DMS 273 (cell line): ENCODE measurements around the gene POP4.
A peak's percentile ranks its signal among the peaks of the same experiment; 100 is the strongest.

Source experiments
- DNase-seq: peaks from one replicate; lab custom pipeline; 2025; ENCODE audit not compliant: unreplicated experiment; lab: John Stamatoyannopoulos, UW

The POP4 gene

GRCh38 chr19:29576761-29577648, 29.1 kb upstream of the POP4 start:
- no peak for DNase-seq

- no peak for DNase-seq
Observed at GRCh38 chr19:29577649-29577963, 28.5 kb upstream of the POP4 start.

- DNase-seq = no peak
Observed at GRCh38 chr19:29578349-29578748, 27.7 kb upstream of the POP4 start.

- DNase-seq = no peak
Observed at GRCh38 chr19:29579308-29579910, 26.7 kb upstream of the POP4 start.

- DNase-seq = no peak
Observed at GRCh38 chr19:29581398-29581797, 24.7 kb upstream of the POP4 start.

GRCh38 chr19:29583196-29583999, 22.7 kb upstream of the POP4 start:
- DNase-seq = no peak

- DNase-seq = no peak
Observed at GRCh38 chr19:29586401-29586800, 19.7 kb upstream of the POP4 start.

- no peak for DNase-seq
Observed at GRCh38 chr19:29587059-29587458, 19.0 kb upstream of the POP4 start.

GRCh38 chr19:29587518-29587986, 18.5 kb upstream of the POP4 start:
- no peak for DNase-seq

- no peak for DNase-seq
Observed at GRCh38 chr19:29588095-29588494, 18.0 kb upstream of the POP4 start.

- peak; percentile 11 for DNase-seq
Observed at GRCh38 chr19:29590278-29590677, 15.8 kb upstream of the POP4 start.

GRCh38 chr19:29591670-29592069, 14.4 kb upstream of the POP4 start:
- no peak for DNase-seq

- no peak for DNase-seq
Observed at GRCh38 chr19:29593869-29594268, 12.2 kb upstream of the POP4 start.

- no peak for DNase-seq
Observed at GRCh38 chr19:29596080-29596727, 9.9 kb upstream of the POP4 start.

GRCh38 chr19:29596885-29597525, 9.1 kb upstream of the POP4 start:
- peak; percentile 74 for DNase-seq

- DNase-seq = no peak
Observed at GRCh38 chr19:29598036-29598435, 8.0 kb upstream of the POP4 start.

GRCh38 chr19:29598496-29598895, 7.6 kb upstream of the POP4 start:
- DNase-seq = no peak

- no peak for DNase-seq
Observed at GRCh38 chr19:29603308-29603707, 2.8 kb upstream of the POP4 start.

- DNase-seq = no peak
Observed at GRCh38 chr19:29606420-29606747, 301 bp downstream of the POP4 start.

- no peak for DNase-seq
Observed at GRCh38 chr19:29609636-29610035, 3.6 kb downstream of the POP4 start.

GRCh38 chr19:29610213-29610573, 4.1 kb downstream of the POP4 start:
- no peak for DNase-seq
